GM21576 (cell line): ENCODE results near the gene NOC2L.

ENCODE experiments used
- ATAC-seq: cut with Tn5 transposase; IDR thresholded peaks from one replicate; pipeline ENCODE4 v1.9.1; 2021; ENCODE audit warnings: mild to moderate bottlenecking, moderate library complexity; ENCODE audit not compliant: unreplicated experiment

Gene NOC2L

GRCh38 chr1:932776-933602, 26.1 kb downstream of the NOC2L start:
- ATAC-seq, result no peak

GRCh38 chr1:932173-932510, 26.9 kb downstream of the NOC2L start:
- no peak for ATAC-seq

GRCh38 chr1:931380-932172, 27.5 kb downstream of the NOC2L start:
- no peak for ATAC-seq

- no peak for ATAC-seq
These were observed 28.4 kb downstream of the NOC2L start for GRCh38 chr1:930633-931138.

GRCh38 chr1:929712-930632, 29.1 kb downstream of the NOC2L start:
- no peak for ATAC-seq

GRCh38 chr1:928825-929661, 30.0 kb downstream of the NOC2L start:
- no peak for ATAC-seq

GRCh38 chr1:927748-928147, 31.3 kb downstream of the NOC2L start:
- ATAC-seq, result no peak

- ATAC-seq, result no peak
These were observed 31.8 kb downstream of the NOC2L start for GRCh38 chr1:927234-927633.

- ATAC-seq, result no peak
These were observed 33.3 kb downstream of the NOC2L start for GRCh38 chr1:925561-926421.

GRCh38 chr1:924656-925560, 34.1 kb downstream of the NOC2L start:
- ATAC-seq, result no peak

- ATAC-seq, result no peak
These were observed 34.9 kb downstream of the NOC2L start for GRCh38 chr1:923991-924655.

- no peak for ATAC-seq
These were observed 35.7 kb downstream of the NOC2L start, which contains the start of gene SAMD11 for GRCh38 chr1:923131-923990. TSS of gene SAMD11 (plus strand) at chr1:923923. CDS start at chr1:924432, 509 bp downstream.

- no peak for ATAC-seq
These were observed 37.8 kb downstream of the NOC2L start for GRCh38 chr1:921011-921837.

- ATAC-seq, result no peak
These were observed 38.5 kb downstream of the NOC2L start for GRCh38 chr1:920521-920920.

- ATAC-seq, result no peak
These were observed 39.0 kb downstream of the NOC2L start for GRCh38 chr1:920010-920409.
